EH (cell line): ENCODE measurements around the gene RELT.
A peak's percentile ranks its signal among the peaks of the same experiment; 100 is the strongest.

ENCODE experiments used
- DNase-seq: peaks from one replicate; pipeline ENCODE4 v3.0.0-alpha.2; 2015; ENCODE audit warnings: low read depth

Gene RELT

DNA sequence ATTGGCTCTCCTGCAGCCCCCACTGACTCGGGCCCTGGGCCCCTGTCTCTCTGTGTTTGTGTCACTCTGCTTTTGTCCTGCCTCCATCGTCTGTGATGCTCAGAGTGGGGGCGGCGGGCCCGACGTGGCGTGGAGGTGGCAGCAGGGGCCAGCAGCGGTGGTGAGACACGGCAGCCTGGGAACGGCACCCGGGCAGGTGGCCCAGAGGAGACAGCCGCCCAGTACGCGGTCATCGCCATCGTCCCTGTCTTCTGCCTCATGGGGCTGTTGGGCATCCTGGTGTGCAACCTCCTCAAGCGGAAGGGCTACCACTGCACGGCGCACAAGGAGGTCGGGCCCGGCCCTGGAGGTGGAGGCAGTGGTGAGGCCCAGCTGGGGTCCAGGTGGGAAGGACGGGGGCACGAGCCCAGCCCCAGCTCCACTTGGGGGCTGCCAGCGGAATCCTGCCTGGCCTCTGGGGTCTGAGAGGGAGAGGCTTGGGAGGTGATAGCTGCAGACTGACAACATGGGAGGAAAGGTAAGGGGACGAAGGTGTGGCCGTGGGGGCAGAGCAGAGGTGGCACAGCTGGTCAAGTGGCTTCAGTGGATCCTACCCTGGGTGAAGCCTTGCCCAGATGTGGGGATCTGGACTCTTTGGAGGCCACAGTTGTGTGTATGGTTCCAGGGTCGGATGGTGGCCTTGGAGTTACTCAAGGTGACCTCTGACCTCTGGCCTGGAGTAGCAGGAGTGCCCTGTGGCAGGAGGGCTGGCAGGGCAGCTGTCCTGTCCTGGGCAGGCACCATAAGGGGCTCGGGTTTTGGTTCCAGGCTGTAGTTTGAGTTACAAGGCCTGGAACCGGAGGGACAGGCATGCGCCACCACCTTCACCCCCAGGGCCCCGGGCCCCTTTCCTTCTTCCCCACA lies 16.2 kb downstream of the RELT start:
- DNase-seq, result no peak

DNA sequence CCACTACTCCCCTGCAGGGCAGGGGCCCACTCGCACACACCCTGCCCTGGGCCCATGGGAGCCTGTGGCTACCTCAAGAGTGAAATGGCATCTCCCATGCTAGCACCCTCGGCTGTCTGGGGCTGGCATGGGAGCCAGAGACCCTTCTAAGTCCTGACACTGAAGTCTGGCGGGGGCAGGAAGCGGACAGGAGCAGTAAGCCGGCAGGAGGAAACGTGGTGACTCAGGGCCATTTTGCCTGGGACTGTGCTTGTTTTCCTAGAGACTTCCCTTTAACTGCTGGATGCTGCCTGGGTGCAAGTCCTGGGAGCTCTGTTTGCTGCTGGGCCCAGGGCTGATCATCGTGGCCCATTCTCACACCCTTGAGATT lies 16.8 kb downstream of the RELT start:
- DNase-seq, result no peak

DNA sequence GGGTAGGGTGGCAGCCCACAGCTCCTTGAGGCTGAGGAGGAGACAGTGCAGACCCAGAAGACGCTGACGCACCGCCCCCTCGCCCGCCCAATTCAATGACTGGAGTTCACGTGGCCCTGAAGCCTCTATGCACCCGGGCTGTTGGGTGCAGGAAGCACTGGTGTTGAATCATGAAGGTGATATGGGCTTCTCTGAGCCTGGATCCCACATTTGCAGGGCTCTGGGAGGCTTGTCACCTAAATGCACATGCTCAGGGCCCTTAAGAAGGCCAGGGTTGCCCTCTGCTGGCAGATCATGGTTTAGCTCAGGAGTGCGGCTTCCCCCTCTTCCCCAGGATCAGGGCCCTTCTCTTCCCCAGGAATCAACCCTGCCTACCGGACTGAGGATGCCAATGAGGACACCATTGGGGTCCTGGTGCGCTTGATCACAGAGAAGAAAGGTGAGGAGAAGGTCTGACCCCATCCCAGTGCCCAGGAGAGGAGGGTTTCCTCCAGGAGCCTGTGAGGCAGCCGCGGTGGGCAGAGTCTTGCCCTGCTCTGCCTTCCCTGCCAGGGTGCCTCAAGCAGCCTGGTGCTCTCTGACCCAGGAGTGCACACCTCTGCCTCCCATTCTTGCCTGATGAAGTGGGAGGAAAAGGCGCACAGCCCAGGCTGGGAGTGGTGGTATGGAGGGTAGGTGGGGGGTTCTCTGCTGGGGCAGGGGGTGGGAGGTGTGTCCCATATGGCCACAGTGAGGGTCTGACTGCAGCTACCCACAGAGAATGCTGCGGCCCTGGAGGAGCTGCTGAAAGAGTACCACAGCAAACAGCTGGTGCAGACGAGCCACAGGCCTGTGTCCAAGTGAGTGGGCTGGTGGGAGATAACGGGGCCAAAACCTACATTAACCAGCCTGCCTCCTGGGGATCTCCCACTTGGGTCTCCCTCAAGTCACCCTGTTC lies 17.5 kb downstream of the RELT start:
- DNase-seq, result peak; percentile 84

DNA sequence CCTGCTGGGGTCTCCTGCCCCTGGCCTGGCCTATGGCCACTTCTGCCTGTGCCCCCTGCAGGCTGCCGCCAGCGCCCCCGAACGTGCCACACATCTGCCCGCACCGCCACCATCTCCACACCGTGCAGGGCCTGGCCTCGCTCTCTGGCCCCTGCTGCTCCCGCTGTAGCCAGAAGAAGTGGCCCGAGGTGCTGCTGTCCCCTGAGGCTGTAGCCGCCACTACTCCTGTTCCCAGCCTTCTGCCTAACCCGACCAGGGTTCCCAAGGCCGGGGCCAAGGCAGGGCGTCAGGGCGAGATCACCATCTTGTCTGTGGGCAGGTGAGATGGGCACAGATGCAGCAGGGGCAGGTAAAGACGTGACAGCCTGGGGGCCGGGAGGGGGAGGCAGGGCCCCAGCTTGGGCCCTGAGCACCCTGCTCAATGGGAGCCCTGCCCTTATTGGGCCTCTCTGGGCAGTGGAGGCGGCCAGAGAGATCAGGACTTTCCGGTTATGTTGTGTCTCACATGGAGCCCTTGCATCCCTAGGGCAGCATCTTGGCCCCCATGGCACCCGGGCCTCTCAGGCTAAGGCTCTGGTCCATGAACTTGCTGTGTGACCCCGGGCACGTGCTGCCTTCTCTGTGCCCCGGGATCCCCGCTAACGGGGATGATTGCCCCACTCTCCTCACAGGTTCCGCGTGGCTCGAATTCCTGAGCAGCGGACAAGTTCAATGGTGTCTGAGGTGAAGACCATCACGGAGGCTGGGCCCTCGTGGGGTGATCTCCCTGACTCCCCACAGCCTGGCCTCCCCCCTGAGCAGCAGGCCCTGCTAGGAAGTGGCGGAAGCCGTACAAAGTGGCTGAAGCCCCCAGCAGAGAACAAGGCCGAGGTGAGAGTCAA lies 18.5 kb downstream of the RELT start:
- DNase-seq, result no peak

DNA sequence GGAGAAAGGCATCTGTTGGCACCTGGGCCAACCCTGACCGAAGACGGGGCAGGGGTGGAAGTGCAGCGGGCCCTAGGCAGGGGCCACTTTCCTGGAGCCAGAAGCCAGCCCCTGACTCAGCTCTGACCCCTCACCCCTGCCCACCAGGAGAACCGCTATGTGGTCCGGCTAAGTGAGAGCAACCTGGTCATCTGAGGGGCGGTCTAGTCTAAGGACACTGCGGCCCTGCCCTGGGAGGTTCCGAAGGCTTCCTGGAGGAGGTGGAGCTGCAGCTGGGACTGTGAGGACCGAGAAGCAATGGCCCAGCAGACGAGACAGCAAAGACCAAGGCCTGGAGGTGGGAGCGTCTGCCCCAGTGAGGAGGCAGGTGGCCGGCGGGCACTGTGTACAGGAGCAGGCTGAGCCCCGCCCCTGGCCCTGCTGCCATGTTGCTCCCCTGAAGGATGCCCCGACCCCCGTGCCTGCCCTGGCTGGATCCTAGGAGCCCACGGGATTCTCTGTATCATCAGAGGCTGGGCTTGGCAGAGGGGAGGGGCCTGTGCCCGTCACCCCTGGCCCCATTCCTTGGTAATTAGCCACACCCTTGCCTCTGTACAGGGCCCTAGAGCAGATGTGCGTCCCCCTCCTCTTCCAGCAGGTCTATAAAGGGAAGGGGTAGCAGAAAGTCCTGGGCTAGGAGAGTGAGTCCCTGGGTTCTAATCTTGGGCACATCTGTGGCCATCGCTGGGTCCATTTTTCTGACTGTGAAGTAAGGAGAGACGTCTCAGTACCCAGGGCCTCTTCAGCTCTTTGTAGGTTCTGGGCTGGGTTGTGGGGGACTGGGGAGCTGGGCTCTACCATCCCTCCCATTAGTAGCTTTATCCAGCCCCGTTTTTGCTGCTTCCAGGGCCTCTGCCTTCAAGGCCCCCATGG lies 19.4 kb downstream of the RELT start:
- DNase-seq, result no peak

DNA sequence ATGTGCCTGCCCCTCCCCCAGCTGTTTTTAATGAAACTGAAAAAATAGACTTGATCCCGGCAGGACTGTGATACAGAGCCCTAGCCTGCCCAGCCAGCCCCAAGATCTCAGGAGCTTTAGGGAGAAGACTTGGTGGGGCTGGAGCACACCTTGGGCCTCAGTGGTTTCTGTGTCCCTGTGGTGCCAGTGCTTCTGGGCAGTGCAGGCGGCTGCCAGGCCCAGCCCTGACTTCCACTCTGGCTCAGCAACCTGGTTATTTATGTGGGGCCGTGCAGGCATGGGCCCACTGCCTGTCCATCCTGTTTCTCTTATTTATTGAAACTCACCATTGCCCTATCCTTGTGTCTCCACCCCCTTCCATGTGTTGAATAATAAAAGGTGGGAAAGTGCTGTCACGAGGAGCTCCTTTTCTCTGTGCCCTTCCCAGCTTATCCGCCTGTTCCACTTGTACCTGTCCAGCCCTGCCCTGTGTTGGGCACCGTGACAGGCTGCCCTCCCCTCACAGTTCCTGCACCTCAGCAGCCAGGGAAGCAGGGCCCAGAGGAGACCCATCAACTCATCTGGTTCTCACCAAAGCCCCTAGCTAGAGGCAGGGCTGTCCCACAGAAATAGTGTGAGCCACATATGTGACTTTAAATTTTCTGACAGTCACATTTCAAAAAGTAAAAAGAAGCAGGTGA lies 20.2 kb downstream of the RELT start:
- DNase-seq, result no peak

DNA sequence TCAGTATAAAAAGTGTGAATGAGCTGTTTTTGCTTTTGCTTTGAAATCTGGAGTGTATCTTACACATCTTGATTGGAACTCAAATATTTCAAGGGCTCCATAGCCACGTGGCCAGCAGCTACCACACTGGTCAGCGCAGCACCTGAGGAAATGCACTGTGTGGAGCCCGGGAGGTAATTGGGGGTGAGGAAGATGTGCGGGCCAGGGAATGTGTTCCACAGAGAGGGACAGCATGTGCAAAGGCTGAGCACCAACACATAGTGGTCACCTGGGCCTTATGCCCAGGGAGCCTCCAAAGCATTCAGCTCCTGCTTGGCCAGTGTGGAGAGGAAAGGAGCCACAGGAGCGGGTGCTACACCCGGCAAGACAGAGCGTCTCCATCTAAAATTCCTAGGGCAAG lies 20.8 kb downstream of the RELT start:
- DNase-seq, result no peak

DNA sequence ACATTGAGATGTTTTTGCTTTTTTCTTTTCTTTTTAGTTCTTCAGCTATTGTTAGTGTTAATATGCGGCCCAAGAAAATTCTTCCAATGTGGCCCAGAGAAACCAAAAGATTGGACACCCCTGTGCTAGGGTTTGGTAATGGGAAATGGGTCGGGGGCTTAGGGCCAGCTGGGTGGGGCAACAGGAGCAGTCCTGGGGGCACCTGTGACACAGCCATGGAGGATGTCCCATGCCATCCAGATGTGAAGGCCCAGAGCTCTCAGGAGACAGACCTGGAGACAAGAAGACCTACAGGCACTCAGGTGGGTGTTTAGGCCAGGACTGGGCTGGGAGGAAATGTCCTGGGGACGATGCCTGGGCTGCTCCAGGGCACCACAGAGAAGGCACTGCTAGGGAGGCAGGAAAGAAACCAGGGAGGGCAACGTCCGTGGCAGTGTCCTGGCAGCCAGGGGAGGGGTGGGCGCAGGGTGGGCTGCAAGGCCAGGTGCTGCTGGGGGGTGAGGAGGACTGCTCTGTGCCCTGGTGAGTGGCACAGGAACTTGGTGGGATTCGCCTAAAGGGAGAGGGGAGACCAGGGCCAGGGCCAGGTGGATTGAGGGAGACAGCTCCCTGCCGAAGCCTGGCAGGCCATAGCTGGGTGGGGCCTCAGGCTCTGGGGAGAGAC lies 21.4 kb downstream of the RELT start:
- DNase-seq, result no peak

DNA sequence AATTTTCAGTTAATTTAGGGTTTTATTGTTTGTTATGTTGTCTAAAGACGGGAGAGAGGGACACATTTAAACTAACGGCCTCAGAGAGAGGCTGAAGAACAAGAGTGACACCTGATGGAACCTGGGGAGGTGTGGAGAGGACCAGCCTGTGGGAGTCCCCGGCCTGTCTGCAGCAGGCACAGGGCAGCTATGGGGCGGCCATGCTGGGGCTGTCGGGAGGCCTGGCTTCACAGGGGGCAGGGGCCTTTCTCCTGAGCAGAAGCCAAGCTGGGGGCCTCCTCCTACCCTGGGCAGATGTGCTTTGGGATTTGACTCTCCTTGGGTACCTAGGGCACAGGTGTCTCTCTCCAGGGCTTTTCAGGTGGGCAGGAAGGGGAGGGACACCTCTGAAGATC lies 21.9 kb downstream of the RELT start:
- no peak for DNase-seq

DNA sequence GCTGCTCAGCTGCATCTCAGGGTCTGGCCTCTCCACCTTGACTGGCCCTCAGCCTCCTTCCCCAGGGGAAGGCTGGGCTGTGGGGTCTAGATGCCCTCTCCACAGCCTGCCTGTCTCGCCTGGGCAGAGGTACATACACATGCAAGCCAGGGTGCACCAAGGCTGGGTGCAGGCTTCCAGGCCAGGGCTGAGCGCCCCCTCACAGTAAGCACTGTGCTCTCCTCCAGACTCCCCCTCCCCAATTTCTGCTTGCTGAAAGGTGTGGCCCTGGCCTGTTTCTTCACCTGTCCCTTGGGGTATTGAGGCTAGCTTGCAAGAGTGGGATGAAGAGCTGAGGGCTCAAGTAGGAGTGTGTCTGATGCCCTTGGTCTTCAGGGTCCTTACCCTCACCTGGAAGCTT lies 22.5 kb downstream of the RELT start:
- DNase-seq, result no peak

DNA sequence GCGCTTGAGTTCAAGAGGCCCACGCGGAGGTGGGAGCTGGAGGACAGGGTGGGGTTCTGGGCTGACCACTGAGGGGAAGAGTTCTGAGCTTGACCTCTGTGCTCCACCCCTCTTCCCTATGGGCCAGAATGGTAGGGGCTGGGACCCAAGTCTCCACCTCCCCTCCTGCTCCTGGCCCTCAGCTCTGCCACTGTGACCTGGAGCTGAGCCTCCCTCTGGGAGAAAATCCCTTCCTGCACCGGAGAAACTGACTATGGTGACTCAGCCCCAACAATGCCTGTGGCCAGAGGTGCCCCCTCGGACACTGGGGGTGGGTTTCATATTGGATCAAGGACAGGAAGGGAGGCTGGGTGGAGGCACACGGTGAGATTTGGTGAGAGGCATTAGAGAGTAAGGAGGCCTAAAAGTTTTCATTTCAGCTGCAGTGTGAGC lies 23.0 kb downstream of the RELT start:
- DNase-seq, result no peak

DNA sequence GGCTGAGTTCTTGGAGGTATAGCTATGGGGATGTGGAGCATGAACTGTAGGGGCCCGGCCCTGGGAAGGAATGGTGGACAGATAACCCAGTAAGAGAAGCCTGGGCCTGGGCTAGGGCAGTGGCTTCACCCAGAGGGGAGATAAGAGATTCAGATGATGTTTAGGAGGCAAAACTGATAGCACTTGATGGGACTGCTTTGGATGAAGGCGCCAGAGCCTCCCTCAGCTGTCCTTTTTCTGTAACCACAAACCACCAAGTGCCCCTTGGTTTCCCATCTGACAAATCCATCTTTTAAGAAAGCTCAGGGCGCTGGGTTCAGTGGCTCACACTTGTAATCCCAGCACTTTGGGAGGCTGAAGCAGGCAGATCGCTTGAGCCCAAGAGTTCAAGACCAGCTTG lies 23.4 kb downstream of the RELT start:
- DNase-seq, result no peak

DNA sequence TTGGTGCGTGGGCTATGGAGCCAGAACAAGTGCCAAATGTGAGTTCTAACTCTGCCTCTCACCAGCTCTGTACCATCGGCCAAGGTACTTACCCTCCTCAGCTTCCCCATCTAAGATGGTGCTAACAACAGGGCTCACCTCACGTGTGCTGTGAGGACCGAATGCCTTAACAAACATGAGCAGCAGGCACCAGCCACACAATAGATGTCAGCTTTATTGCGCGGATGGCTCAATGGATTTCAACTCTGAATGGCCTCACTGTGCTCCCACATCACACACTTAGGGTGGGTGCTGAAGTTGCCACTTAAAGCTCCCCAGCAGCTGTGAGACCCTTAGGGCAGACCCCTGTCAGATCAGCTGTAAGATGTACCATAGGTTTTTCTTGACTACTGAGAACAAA lies 24.1 kb downstream of the RELT start:
- no peak for DNase-seq

DNA sequence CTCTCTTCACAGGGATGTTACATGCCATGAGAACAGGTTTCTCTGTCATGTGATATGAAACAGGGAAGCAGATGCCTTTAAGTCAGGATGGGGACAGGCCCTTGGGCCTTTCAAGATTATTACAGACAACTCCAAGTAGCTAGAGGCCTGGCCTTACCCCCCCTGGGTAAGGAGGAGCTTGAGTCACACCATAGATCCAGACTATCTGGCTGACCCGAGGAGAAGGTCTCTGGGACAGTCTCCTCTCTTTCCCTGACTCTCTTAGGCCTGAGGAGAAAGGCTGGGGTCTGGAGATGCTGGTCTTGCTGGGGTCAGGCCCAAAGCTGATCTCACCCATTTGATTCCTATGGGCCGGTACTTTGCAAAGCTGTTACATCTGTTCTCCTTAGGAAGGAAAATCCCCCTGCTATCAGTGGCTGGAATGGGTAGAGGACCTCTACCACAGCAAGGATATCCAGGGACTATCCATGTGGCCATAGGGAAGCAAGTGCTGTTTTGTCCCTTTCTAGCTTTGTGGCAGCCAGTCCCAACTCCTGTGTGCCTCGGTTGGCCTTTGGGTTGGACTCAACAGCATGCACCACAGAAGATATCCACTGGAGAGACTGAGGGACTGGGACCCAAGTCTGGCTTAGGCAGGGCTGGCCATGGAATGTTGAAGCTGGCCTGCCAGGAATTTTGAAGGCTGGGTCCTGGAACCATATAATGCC lies 25.2 kb downstream of the RELT start:
- peak; percentile 47 for DNase-seq

DNA sequence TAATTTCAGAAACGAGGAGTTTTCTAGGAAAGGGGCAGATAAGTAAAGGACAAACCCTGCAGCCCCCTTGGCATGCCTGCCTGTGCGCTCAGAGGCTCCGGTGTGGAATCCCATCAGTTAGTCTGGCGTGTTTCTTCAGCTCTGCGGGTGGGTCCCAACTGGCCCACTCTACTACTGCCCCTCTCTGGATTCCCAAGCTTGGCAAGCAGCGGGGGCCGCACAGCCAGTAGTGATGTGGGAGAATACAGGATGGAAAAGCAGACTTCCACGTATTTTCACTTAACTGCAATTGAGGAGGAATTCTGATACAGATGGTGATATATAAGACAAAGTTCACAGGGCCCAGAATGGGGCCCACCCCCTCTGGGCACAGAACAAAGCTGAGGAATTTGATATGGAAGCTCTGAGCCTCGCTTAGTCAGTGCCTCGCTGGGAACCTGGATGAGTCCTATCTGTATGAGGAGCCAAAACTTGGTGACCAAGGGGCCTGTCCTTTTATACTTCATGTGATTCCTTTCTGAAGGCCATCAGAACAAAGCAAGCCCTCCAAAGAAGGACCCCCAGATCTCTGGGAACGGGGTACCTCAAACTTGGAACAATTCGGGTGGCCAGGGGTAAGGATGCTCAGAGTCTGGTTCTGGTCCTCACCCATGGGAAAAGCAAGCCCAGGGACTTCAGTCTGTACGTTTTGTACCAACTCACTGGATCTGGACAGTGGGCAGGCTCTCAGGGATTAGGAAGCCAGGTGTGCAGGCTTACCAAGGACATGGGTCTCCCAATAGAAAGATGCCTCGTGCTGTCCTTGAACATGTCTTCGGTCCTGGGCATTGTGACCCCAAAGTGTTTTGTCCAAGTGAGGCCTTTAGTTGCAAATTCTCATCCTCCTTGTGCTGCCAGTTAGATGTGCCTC lies 26.0 kb downstream of the RELT start:
- peak; percentile 29 for DNase-seq

DNA sequence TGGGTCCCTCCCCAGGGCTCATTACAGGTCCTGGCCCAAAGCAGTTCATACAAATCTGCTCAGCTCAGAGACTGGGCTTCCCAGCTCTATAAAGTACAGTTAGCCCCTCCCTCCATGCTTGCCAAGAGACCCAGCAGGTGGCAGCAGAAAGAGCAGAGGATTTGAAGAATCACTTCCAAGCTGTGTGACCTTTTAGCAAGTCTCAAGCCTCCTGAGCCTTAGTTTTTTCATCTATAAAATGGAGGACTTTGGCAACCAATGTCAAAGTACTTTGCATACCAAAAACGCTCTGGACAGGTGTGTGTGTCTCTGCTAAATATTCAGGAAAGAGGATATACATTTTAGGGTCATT lies 26.6 kb downstream of the RELT start:
- DNase-seq, result peak; percentile 44

DNA sequence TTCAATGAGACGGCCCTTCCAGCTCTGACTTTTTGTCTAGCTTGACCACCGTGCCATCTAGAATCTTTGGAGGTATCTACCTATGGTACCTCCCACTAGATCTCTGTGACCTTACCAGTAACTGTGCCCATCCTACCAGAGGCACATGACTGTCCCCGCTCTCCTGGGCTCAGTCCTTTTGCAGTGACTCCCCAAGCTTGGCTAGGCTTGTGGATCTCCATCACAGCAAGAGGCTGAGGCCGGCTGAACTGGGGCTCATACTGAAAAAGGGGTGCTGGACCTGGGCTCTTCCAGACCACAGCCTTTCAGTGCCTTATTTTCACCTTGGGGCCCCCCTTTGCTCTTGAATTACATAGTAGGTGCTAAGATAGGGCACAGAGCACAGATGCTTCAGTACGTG lies 27.3 kb downstream of the RELT start:
- no peak for DNase-seq

DNA sequence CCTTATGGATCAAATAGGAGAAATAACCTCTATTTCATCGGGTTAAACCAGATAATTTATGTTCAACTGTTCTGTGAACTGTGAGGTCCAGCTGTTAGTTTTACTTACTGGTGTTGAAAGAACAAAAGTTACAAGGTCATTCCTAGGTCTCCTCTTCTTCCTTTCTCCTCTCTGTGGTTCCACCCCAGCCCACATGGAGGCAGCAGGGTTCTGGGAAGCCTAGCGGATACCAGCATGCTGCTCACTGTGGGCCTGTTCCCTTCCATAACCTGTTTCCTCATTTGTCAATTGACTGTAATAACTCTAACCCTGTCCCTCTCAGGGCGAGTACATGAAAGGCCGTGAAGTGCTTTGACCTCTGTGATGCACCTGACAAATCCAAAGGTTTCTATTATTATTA lies 27.8 kb downstream of the RELT start:
- DNase-seq, result peak; percentile 69
